Activated CD8-positive, alpha-beta memory T cell treated with anti-CD3 and anti-CD28 coated beads for 24 hours (primary cell): ENCODE data around the gene TRAF6.
"Not testable (repeated sequence)": the region's sequence is repeated elsewhere in the genome, so short reads cannot be mapped to it uniquely, and the experiment has no call there.

Experiments
- DNase-seq: peaks from one replicate; pipeline ENCODE4 v3.0.0-alpha.2; 2020

Gene TRAF6

GRCh38 chr11:36492724-36493304 is 17.3 kb downstream of the TRAF6 start:
- DNase-seq, result no peak

GRCh38 chr11:36490026-36490806 is 19.9 kb downstream of the TRAF6 start:
- no peak for DNase-seq

- DNase-seq, result no peak
Measured at GRCh38 chr11:36488096-36488495, 22.0 kb downstream of the TRAF6 start.

GRCh38 chr11:36487619-36488018 is 22.5 kb downstream of the TRAF6 start:
- no peak for DNase-seq

GRCh38 chr11:36485298-36486002 is 24.6 kb downstream of the TRAF6 start:
- DNase-seq, result no peak

- DNase-seq, result not testable (repeated sequence)
Measured at GRCh38 chr11:36483042-36483441, 27.0 kb downstream of the TRAF6 start.

- DNase-seq, result no peak
Measured at GRCh38 chr11:36480833-36481232, 29.2 kb downstream of the TRAF6 start.

GRCh38 chr11:36478700-36479329 is 31.3 kb downstream of the TRAF6 start:
- no peak for DNase-seq

GRCh38 chr11:36475192-36475591 is 34.9 kb downstream of the TRAF6 start:
- no peak for DNase-seq

GRCh38 chr11:36471577-36471976 is 38.5 kb downstream of the TRAF6 start:
- no peak for DNase-seq

- no peak for DNase-seq
Measured at GRCh38 chr11:36469881-36470802, 39.9 kb downstream of the TRAF6 start.

- DNase-seq, result no peak
Measured at GRCh38 chr11:36469063-36469462, 41.0 kb downstream of the TRAF6 start.

GRCh38 chr11:36467916-36468315 is 42.2 kb downstream of the TRAF6 start:
- no peak for DNase-seq

GRCh38 chr11:36467012-36467411 is 43.1 kb downstream of the TRAF6 start:
- DNase-seq, result no peak

- no peak for DNase-seq
Measured at GRCh38 chr11:36465449-36466163, 44.5 kb downstream of the TRAF6 start.

GRCh38 chr11:36464720-36465119 is 45.4 kb downstream of the TRAF6 start:
- DNase-seq, result no peak

- no peak for DNase-seq
Measured at GRCh38 chr11:36463781-36464180, 46.3 kb downstream of the TRAF6 start.

- DNase-seq, result no peak
Measured at GRCh38 chr11:36462321-36462720, 47.8 kb downstream of the TRAF6 start.

GRCh38 chr11:36460220-36460619 is 49.9 kb downstream of the TRAF6 start:
- DNase-seq, result no peak

GRCh38 chr11:36459046-36459445 is 51.0 kb downstream of the TRAF6 start:
- no peak for DNase-seq

GRCh38 chr11:36458129-36458915 is 51.8 kb downstream of the TRAF6 start:
- no peak for DNase-seq
